SK-MEL-5 (cell line): ENCODE measurements around the gene SLX4IP. TPM values are rescaled to one million over a fixed set of nuclear protein-coding genes. Genes with fewer than 3 reads are reported as not detected.
"Not testable (repeated sequence)": the region's sequence is repeated elsewhere in the genome, so short reads cannot be mapped to it uniquely, and the experiment has no call there.

Experiments used
- DNase-seq: peaks from one replicate; pipeline ENCODE4 v3.0.0-alpha.2; 2016; ENCODE audit warnings: low read depth, low spot score
- in situ Hi-C: cut with HindIII; loops from 2 replicates; pipeline ENCODE4 v1.10.0; 2016; ENCODE audit warnings: low sequenced_read_pairs, high pct_unique_total_duplicates, low pct_unique_long_range_greater_than_20kb
- total RNA-seq: library from RNA; depleted of rRNA; stranded (reverse); fragments of >200 nt; shearing (Covaris generic); gene quantifications from 2 replicates; pipeline ENCODE4 v1.2.3, GENCODE V29; 2014

The SLX4IP gene
- total RNA-seq, 1 experiment from 2014 or later = 6.4 TPM

- DNase-seq = no peak
- in situ Hi-C loops = no loop called here
Observed at GRCh38 chr20:10591946-10592521, 156.9 kb downstream of the SLX4IP start.

GRCh38 chr20:10594296-10594868 lies 159.3 kb downstream of the SLX4IP start:
- in situ Hi-C loops = no loop called here
- DNase-seq = no peak

GRCh38 chr20:10595266-10595665 lies 160.2 kb downstream of the SLX4IP start:
- DNase-seq = no peak
- in situ Hi-C loops = no loop called here

- in situ Hi-C loops = no loop called here
- DNase-seq = no peak
Observed at GRCh38 chr20:10595985-10596384, 160.9 kb downstream of the SLX4IP start.

GRCh38 chr20:10596710-10597121 lies 161.6 kb downstream of the SLX4IP start:
- in situ Hi-C loops = no loop called here

GRCh38 chr20:10597637-10598036 lies 162.5 kb downstream of the SLX4IP start:
- DNase-seq = no peak
- in situ Hi-C loops = no loop called here

More at GRCh38 chr20:10596710-10597121, 161.6 kb downstream of the SLX4IP start:
- peak; percentile 62 for DNase-seq

- no peak for DNase-seq
- in situ Hi-C loops = no loop called here
Observed at GRCh38 chr20:10602221-10602871, 167.2 kb downstream of the SLX4IP start.

GRCh38 chr20:10603378-10603777 lies 168.3 kb downstream of the SLX4IP start:
- no peak for DNase-seq

GRCh38 chr20:10603971-10604864 lies 169.1 kb downstream of the SLX4IP start:
- in situ Hi-C loops = no loop called here
- peak; percentile 62 for DNase-seq

More at GRCh38 chr20:10603378-10603777, 168.3 kb downstream of the SLX4IP start:
- in situ Hi-C loops = no loop called here

- no peak for DNase-seq
Observed at GRCh38 chr20:10604865-10605440, 169.8 kb downstream of the SLX4IP start.

GRCh38 chr20:10605547-10606195 lies 170.6 kb downstream of the SLX4IP start:
- no peak for DNase-seq
- in situ Hi-C loops = no loop called here

More at GRCh38 chr20:10604865-10605440, 169.8 kb downstream of the SLX4IP start:
- in situ Hi-C loops = no loop called here

GRCh38 chr20:10609276-10609675 lies 174.2 kb downstream of the SLX4IP start:
- no peak for DNase-seq
- in situ Hi-C loops = no loop called here

GRCh38 chr20:10609770-10610169 lies 174.7 kb downstream of the SLX4IP start:
- in situ Hi-C loops = no loop called here
- no peak for DNase-seq

- in situ Hi-C loops = no loop called here
- DNase-seq = no peak
Observed at GRCh38 chr20:10610251-10610650, 175.1 kb downstream of the SLX4IP start.

GRCh38 chr20:10611357-10611756 lies 176.3 kb downstream of the SLX4IP start:
- peak; percentile 76 for DNase-seq
- in situ Hi-C loops = no loop called here

- in situ Hi-C loops, DNase-seq: not testable (repeated sequence)
Observed at GRCh38 chr20:10613426-10613825, 178.3 kb downstream of the SLX4IP start.

- no peak for DNase-seq
- in situ Hi-C loops = no loop called here
Observed at GRCh38 chr20:10613911-10614310, 178.8 kb downstream of the SLX4IP start.
